IMR-90 (cell line): Measurements from ENCODE around the gene NUDT1. TPM values are rescaled to one million over a fixed set of nuclear protein-coding genes. Genes with fewer than 3 reads are reported as not detected.

Experiments used
- ATAC-seq: fragments of 200-7000 bp; cut with Tn5 transposase; 2 replicates; pipeline ENCODE4 v1.9.1; 2020; ENCODE audit warnings: low read depth, mild to moderate bottlenecking, moderate library complexity
- BruUV-seq: library from RNA; stranded (reverse); fragments of 400-500 nt; replicated peaks from 2 replicates; lab custom pipeline; 2021; lab: Mats Ljungman, UMichigan
- CTCF ChIA-PET: fragments of 300-600 bp; formaldehyde crosslinking; extraction: SDS; loops from one replicate; lab custom pipeline; 2021; ENCODE audit warnings: antibody characterized with exemption; lab: Yijun Ruan, JAX
- POLR2A ChIA-PET: fragments of 300-600 bp; sonication (Branson Sonifier 250); formaldehyde crosslinking; loops from one replicate; lab custom pipeline; 2022; ENCODE audit warnings: antibody characterized with exemption; ENCODE audit not compliant: unreplicated experiment; lab: Charles Lee
- DNase-seq: peaks from one replicate; pipeline ENCODE4 v3.0.0; 2013
- H2AFZ ChIP-seq: replicated peaks from 2 replicates; pipeline ENCODE3; 2013; ENCODE audit warnings: low read length, mild to moderate bottlenecking; ENCODE audit not compliant: poor library complexity
- H2AK5ac ChIP-seq: 2 replicates; pipeline ENCODE4 v1.6.1; 2013; ENCODE audit warnings: low read depth, low read length, inconsistent platforms
- H2AK9ac ChIP-seq: replicated peaks from 2 replicates; pipeline ENCODE3; 2013; ENCODE audit warnings: mild to moderate bottlenecking, low read depth, low read length, moderate library complexity; ENCODE audit not compliant: poor library complexity
- H2BK120ac ChIP-seq: 2 replicates; pipeline ENCODE4 v1.6.1; 2013; ENCODE audit warnings: low read depth, low read length, inconsistent platforms
- H2BK15ac ChIP-seq: 3 replicates; pipeline ENCODE4 v1.6.1; 2013; ENCODE audit warnings: low read depth, low read length, inconsistent platforms
- H2BK20ac ChIP-seq: 2 replicates; pipeline ENCODE4 v1.6.1; 2013; ENCODE audit warnings: low read depth, mild to moderate bottlenecking, inconsistent platforms, low read length, moderate library complexity
- H2BK5ac ChIP-seq: 2 replicates; pipeline ENCODE4 v1.6.1; 2013; ENCODE audit warnings: mild to moderate bottlenecking, low read depth, low read length, inconsistent platforms; ENCODE audit not compliant: poor library complexity, severe bottlenecking
- H3K14ac ChIP-seq: replicated peaks from 2 replicates; pipeline ENCODE4 v1.6.1; 2013; ENCODE audit warnings: low read depth, low read length, inconsistent platforms
- H3K18ac ChIP-seq: 2 replicates; pipeline ENCODE4 v1.6.1; 2013; ENCODE audit warnings: low read depth, low read length, control low read depth
- H3K23ac ChIP-seq: 2 replicates; pipeline ENCODE4 v1.6.1; 2013; ENCODE audit warnings: low read depth, low read length, inconsistent platforms
- H3K27ac ChIP-seq: 2 replicates; pipeline ENCODE4 v1.5.1; 2013; ENCODE audit warnings: mild to moderate bottlenecking, control low read depth, low read length; ENCODE audit not compliant: insufficient read depth
- H3K27me3 ChIP-seq: 2 replicates; pipeline ENCODE4 v1.6.1; 2013; ENCODE audit warnings: low read length; ENCODE audit not compliant: control insufficient read depth, insufficient read depth
- H3K36me3 ChIP-seq: 2 replicates; pipeline ENCODE4 v1.6.1; 2013; ENCODE audit warnings: low read length, mixed read lengths; ENCODE audit not compliant: control insufficient read depth, insufficient read depth
- H3K4ac ChIP-seq: 2 replicates; pipeline ENCODE4 v1.6.1; 2013; ENCODE audit warnings: low read depth, low read length, inconsistent platforms
- H3K4me1 ChIP-seq: 2 replicates; pipeline ENCODE4 v1.6.1; 2013; ENCODE audit warnings: low read length, mixed read lengths; ENCODE audit not compliant: control insufficient read depth, insufficient read depth
- H3K4me2 ChIP-seq: 2 replicates; pipeline ENCODE4 v1.6.1; 2013; ENCODE audit warnings: low read depth, mild to moderate bottlenecking, control low read depth, low read length, moderate library complexity
- H3K4me3 ChIP-seq: 2 replicates; pipeline ENCODE4 v1.5.1; 2013; ENCODE audit warnings: low read depth, mild to moderate bottlenecking, control low read depth, low read length, moderate library complexity; ENCODE audit not compliant: insufficient read depth
- H3K56ac ChIP-seq: 2 replicates; pipeline ENCODE4 v1.6.1; 2013; ENCODE audit warnings: low read length, inconsistent platforms; ENCODE audit not compliant: insufficient read depth; ENCODE audit errors: extremely low read depth
- H3K79me1 ChIP-seq, 2 experiments: 2 replicates each; pipeline ENCODE4 v1.6.1; 2013; ENCODE audit warnings: low read length in 2 of 2, inconsistent platforms in 1 of 2, low read depth in 1 of 2
- H3K9ac ChIP-seq: 2 replicates; pipeline ENCODE4 v1.6.1; 2013; ENCODE audit warnings: low read depth, low read length, control low read depth
- H3K9me1 ChIP-seq: 2 replicates; pipeline ENCODE4 v1.6.1; 2013; ENCODE audit warnings: low read length, inconsistent platforms; ENCODE audit not compliant: insufficient read depth
- H3K9me3 ChIP-seq: 2 replicates; pipeline ENCODE4 v1.6.1; 2013; ENCODE audit warnings: low read length; ENCODE audit not compliant: control insufficient read depth, insufficient read depth
- H4K20me1 ChIP-seq: 2 replicates; pipeline ENCODE4 v1.6.1; 2013; ENCODE audit warnings: low read length, inconsistent platforms; ENCODE audit not compliant: insufficient read depth
- H4K5ac ChIP-seq: 2 replicates; pipeline ENCODE4 v1.6.1; 2013; ENCODE audit warnings: mild to moderate bottlenecking, low read depth, low read length, control low read depth
- H4K8ac ChIP-seq, 2 experiments: 2 replicates each; pipeline ENCODE4 v1.6.1; 2013; ENCODE audit warnings: low read depth in 2 of 2, low read length in 2 of 2, control low read depth in 1 of 2, inconsistent platforms in 1 of 2
- H4K91ac ChIP-seq: 2 replicates; pipeline ENCODE4 v1.6.1; 2013; ENCODE audit warnings: low read depth, low read length, inconsistent platforms; ENCODE audit not compliant: insufficient read depth
- CHD1 ChIP-seq: IDR thresholded peaks from 2 replicates; pipeline ENCODE4 v1.6.1; 2012; ENCODE audit warnings: low read depth, low read length, improper control_type of control experiment
- WGBS, 2 experiments: methylation state at CpG; one replicate each; pipeline versions ENCODE4 v1.1.5 to v1.1.7; 2013; ENCODE audit warnings: missing lambda C conversion rate in 2 of 2; ENCODE audit not compliant: insufficient read length in 1 of 2; ENCODE audit errors: extremely low coverage in 2 of 2; 5-methylcytosine and 5-hydroxymethylcytosine counted together
- dilution Hi-C: fragments of 300-500 bp; cut with HindIII; formaldehyde crosslinking; loops from one replicate; pipeline ENCODE4 v1.14.3; 2018; ENCODE audit warnings: low sequenced_read_pairs; ENCODE audit not compliant: unreplicated experiment
- in situ Hi-C: fragments of 300-500 bp; cut with MboI; formaldehyde crosslinking; loops from 3 replicates; pipeline ENCODE4 v1.14.3; 2019; ENCODE audit warnings: low sequenced_read_pairs, inconsistent platforms, mixed read lengths
- intact Hi-C: fragments of 100-400 bp; cut with micrococcal nuclease; formaldehyde crosslinking; loops from 2 replicates; pipeline ENCODE4 v1.10.0; 2022
- polyA plus RNA-seq, 3 experiments: library from polyadenylated mRNA; depleted of rRNA; stranded (reverse); fragments of >200 nt; gene quantifications; 2 replicates each; pipeline ENCODE4 v1.2.3, GENCODE V29; 2012; ENCODE audit warnings: low replicate concordance in 1 of 3
- total RNA-seq: library from RNA; depleted of rRNA; stranded (reverse); fragments of >200 nt; gene quantifications from 2 replicates; pipeline ENCODE4 v1.2.3, GENCODE V29; 2012

The NUDT1 gene
- total and polyA plus RNA-seq, 2 of the 4 experiments (the other 2 are of a cell fraction) = 33.4 to 49.1 TPM

- no peak overlapping the region for H4K8ac ChIP-seq
- no peak overlapping the region for H2BK120ac ChIP-seq
- ChIA-PET CTCF (no interaction called here), POLR2A (no interaction called here)
- H4K5ac ChIP-seq = no peak overlapping the region
- H3K79me1 ChIP-seq = peaks cover 20 to 54% of the 10 kb centered on the region in 2 experiments
- WGBS, 2 experiments = 98% methylated on average over 6 of the region's 7 CpGs; no CpG with 5 or more reads in 1 of the 2 experiments
- no TSS peak for BruUV-seq
- 0 out of 2 replicates have a peak, but pooled peaks cover 3% of the 10 kb centered on the region for H3K9me1 ChIP-seq
- H4K91ac ChIP-seq = no peak overlapping the region
- dilution Hi-C loops (no loop called here), in situ Hi-C loops (no loop called here), intact Hi-C loops (no loop called here)
- H2AK9ac ChIP-seq = no peak overlapping the region
- no peak overlapping the region for H2AK5ac ChIP-seq
- no peak overlapping the region for H3K9ac ChIP-seq
- peaks cover 3% of the 10 kb centered on the region for H3K4me1 ChIP-seq
- H3K36me3 ChIP-seq = peaks cover 33% of the 10 kb centered on the region
- H3K27ac ChIP-seq = no peak overlapping the region
- no peak for TF ChIP-seq CHD1
- ATAC-seq (no peak), DNase-seq (no peak)
- no peak overlapping the region for H3K4ac ChIP-seq
- no peak overlapping the region for H3K4me2 ChIP-seq
- H3K56ac ChIP-seq = no peak overlapping the region
- H3K23ac ChIP-seq = no peak overlapping the region
- H2BK20ac ChIP-seq = no peak overlapping the region
- H2AFZ ChIP-seq = no peak overlapping the region
- no peaks in the 10 kb centered on the region for H3K27me3 ChIP-seq
- H3K18ac ChIP-seq = no peak overlapping the region
- H2BK15ac ChIP-seq = no peak overlapping the region
- no peaks in the 10 kb centered on the region; the same call in 1 of the 2 replicates for H4K20me1 ChIP-seq
- H2BK5ac ChIP-seq = no peak overlapping the region
- H3K9me3 ChIP-seq = no peaks in the 10 kb centered on the region
- no peak overlapping the region for H3K4me3 ChIP-seq
- no peak overlapping the region for H3K14ac ChIP-seq
These were observed 12.6 kb upstream of the NUDT1 start for GRCh38 chr7:2229467-2229866.
